ENCODE data around the gene SRRM4.
"Not testable (repeated sequence)": the region's sequence is repeated elsewhere in the genome, so short reads cannot be mapped to it uniquely, and the experiment has no call there.

The SRRM4 gene, protein sequence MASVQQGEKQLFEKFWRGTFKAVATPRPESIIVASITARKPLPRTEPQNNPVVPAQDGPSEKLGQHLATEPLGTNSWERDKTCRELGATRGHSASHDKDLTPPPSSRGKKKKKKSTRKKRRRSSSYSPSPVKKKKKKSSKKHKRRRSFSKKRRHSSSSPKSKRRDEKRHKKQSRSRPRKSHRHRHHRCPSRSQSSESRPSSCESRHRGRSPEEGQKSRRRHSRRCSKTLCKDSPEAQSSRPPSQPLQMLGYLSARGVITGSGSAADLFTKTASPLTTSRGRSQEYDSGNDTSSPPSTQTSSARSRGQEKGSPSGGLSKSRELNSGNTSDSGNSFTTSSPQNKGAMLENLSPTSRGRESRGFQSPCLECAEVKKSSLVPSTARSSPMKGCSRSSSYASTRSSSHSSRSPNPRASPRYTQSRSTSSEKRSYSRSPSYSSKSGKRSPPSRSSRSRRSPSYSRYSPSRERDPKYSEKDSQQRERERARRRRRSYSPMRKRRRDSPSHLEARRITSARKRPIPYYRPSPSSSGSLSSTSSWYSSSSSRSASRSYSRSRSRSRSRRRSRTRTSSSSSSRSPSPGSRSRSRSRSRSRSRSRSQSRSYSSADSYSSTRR

DNA sequence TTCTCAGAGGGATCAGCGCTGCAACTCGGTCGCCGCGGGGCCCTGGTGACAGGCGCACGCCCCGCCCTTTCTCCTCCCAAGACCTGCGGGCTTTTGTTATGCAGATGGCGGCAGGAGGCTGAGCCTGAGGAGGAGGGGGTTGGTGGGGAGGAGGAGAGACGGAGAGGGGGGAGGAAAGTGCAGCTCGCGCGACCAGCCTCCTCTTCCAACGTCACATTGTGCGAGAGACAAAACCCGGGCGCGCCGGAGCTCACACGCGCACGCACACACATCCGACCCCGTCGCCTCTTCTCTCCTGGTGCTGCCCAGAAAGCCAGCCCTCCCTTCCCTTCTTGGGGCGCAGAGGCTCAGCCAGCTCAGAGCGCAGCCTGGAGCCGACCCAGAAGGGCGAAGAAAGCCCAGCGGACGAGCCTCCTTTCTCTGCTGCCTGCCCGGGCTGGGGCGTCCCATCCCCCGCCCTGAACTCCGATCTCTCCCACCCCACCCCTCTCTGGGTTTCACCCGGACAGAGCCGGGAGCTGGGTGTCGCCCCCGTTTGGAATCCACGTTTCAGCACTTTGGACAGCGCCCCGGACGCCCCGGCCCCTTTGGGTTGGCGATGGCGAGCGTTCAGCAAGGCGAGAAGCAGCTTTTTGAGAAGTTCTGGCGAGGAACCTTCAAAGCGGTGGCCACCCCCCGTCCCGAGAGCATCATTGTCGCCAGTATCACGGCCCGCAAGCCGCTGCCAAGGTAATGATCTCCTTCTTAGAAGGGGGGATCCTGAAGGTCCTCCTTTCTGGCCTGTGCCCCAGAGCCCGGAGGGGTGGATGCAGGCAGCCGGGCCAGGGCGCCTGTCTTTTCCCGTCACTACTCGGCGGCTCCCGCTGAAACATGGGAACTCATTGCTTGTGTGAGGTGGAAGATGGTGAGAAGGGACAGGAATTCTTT is at the start of gene SRRM4:
SRRM4 (plus strand) TSS at position 257 of the 927 bp plus-strand sequence; CDS start at position 599, 342 bp downstream.
- no peak for DNase-seq

DNA sequence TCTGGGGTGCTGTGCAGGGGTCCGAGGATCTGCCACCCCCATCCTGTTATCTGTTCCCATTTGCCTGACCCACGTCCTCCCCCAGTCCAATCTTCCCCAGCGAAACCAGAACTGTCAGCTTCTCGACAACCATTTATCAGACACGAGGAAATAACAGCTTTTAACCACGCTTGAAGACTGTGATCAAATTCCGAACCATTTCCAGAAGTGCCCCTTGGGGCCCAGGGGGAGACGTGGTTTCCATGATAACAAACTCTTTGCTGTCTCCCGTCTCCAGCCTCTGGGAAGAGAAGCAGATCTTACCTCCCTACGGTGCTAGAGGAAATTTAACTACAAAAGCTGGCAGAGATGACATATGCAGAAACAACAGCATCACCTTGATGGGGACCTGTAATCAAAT is 35.1 kb upstream of the SRRM4 start:
- no peak for DNase-seq

DNA sequence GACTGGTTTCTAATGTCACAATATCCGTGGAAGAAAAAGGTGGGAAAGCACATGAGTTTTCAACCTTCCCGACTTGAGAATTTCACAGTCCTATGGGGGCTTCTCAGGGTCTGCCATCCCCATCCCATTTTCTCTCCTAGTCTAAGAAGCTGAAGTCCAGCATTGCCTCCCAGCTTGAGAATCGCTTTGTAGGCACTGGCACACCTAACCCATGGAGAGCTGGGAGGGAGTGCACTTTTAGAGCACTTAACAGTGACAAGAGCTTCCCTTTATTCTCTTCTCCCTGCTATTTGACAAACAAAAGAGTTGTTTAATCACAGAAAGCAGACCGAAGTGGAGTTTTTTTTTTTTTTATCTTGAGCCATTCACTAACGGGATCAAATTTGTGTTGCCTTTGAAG is 22.8 kb upstream of the SRRM4 start:
- no peak for DNase-seq

- DNase-seq = no peak
Observed at GRCh38 chr12:118959348-118959747, 22.0 kb upstream of the SRRM4 start.

GRCh38 chr12:118959985-118960560 is 21.3 kb upstream of the SRRM4 start:
- no peak for DNase-seq

DNA sequence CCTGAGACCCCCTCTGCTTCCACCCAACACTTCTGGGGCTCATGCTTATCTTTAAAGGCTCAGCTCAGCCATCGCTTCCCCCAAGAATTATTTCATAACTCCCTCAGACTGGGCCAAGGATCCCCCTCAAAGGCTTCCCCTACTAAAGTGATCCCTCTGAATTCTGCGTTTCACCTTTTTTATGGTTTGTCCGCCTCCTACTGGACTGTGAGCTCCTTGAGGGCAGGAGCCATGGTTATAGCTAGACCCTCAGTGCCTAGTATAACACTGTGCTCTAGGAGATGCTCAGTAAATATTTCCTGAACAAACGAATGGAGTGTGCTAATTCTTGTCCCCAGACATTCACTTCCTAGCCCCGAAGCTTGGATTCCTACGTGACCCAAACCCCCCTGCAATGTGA is 20.5 kb upstream of the SRRM4 start:
- no peak for DNase-seq

DNA sequence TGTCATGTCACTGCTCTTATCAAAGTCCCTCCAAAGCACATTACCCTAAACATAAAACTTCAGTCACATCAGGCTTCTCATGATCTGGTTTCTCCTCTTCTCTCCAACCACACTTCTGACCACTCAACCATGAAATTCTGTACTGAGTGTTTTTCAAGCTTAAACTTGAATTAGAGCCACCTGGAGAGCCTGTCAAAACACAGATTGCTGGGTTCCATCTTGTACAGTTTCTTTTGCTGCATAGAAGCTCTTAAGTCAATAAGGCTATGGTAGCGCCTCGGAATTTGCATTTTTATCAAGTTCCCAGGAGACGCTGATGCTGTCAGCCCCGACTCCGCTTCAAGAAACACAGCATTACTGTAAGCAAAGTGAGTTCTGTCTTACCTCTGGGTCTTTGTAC is 16.4 kb upstream of the SRRM4 start:
- no peak for DNase-seq

DNA sequence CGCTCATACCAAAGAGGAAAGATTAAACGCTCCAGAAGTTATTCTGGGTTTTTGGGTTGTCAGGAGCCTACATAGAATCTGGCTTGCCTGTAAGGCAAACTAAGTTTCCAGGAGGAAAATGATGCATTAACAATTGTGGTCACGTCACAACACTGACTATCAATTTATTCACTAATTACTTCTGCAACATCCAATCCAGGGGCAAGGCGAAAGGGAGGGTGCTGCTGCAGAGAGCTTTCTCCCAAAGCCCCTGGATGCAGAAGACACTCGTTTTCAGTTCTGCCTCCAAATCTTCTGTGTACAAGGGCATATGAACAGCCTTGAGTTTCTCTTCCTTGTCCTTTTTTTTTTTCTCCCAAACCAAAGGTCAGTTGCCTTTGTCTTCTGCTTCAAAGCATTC is 10.5 kb upstream of the SRRM4 start:
- DNase-seq = no peak

- DNase-seq = no peak
Observed at GRCh38 chr12:118972982-118973381, 8.4 kb upstream of the SRRM4 start.

DNA sequence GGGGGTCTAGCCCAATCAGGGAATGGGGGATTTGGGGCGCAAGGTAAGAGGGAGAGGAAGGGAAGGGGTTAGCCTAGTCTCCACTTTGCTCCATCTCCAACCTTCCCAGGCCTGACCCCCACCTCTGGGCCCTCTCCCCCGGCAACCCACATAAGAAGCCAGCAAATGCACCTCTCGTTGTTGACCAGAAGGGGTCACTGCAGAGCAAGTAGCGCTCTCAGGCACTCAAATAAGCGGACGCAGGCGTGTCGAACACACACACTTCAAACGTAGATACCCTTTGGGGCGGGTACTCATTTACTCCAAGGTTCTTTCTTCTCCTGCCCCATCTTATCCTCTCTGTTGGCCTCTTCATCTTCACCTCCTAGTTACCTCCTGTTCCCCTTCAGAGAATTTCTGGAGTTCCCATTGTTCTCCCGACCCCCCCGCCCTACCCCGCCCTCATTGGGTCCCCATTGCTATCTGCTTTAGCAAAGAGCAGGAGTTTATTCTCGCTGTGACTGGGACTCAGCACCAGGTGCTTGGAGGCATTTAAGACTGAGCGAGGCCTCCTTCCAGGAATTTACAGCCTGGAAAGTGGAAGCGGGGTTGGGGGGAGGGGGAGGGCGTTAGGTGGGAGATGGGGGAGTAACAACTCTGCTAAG is 1.5 kb upstream of the SRRM4 start:
- DNase-seq = peak; percentile 7

DNA sequence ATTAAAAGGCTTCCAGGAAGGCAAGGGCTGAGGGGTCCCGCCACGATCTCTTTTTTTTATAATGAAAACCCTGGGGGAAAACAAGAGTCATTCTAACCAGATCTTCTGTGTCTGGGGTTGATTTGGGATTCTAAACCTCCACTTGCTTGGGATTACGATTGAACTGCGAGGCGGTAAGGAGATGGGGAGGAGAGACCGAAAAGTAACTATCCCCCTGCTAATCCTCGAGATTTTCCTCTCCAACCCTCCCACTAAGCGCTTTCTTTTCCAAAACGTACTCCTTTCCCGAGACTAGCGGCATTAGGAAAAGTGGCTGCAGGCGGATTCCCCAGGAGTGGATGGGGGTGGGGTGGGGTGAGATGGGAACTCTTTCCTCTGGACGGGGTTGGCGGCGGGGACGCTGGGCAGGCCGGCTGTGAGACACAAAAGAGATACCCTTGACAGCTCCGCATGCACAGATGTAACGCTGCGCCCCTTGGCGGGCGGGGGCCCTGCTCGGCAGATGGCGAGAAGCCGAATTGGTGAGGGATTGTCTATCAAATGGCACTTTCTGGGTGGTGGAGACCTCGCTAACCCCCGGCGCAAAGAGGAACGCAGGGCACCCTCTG is 830 bp upstream of the SRRM4 start:
- DNase-seq = no peak

GRCh38 chr12:118982302-118982701 is 961 bp downstream of the SRRM4 start:
- DNase-seq = no peak

DNA sequence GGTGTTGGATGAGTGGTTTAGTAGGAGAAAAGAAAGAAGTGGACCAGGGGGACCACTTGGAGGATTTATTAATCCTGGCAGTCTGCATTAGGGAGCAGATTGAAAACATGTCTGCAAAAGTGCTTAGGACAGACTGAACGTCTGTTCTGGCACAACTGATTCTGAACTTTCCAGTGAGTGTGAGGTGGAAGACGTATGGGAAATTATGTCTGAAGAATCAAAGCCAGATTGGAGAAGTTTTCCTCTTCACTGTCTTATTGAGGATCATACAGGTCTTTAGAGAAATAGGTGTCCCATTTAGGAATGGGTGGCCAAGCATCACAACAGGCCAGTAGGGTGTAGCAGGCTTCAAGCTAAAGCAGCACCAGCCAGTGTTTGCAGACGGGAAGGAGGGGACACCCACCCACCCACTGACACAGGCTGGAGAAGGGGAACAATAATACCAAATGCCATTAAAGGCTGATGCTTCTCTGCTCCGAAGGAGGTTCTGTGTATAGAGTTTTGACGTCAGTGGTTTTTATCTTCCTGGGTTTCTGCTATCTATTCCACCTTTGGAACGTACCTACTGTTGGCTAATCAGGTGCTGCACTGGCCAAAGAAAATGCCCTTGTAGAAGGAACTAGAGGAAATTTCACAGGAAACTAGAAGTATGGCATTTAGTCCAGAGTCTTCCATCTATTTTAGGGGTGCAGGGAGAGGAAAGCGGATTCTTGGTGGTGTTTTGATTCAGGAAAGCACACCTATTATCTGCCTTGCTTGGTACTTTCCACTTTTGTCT is 1.8 kb downstream of the SRRM4 start:
- DNase-seq = no peak

DNA sequence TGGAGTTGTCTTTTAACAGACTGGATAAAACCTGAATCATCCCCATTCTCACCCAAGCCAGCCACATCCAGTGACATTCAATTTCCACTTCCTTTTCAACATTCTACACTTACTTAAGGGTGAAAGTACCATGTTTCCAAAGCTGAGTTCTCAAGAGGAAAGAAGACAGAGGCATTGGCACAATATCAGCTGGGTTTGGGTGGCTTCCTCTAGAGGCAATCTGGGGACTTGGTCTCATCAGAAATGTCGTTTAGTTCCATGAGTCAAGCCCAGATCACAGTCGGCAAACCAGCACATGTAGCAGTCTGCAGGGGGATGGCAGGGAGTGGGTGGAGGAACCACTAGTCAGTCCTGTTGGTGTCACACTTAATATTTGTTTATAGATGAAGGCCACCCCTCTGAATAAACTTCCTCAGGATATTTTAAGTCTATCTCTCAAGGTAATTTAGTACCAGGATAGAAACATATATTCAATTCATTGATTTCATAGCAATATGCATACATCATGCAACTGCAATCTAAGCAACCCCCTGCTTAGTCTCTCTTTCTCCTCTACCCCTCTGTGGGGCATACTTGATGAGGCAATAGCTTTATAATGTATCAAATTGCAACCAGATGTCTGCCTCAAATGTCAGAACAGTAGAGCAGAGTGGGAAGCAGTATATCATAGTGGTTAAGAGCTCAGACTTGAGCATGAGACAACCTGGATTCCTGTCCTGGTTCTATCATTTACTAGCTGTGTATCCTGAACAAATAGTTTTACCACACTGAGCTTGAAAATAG is 3.0 kb downstream of the SRRM4 start:
- DNase-seq = no peak

GRCh38 chr12:118986050-118986449 is 4.7 kb downstream of the SRRM4 start:
- DNase-seq = no peak

- DNase-seq = no peak
Observed at GRCh38 chr12:118999107-118999506, 17.8 kb downstream of the SRRM4 start.

DNA sequence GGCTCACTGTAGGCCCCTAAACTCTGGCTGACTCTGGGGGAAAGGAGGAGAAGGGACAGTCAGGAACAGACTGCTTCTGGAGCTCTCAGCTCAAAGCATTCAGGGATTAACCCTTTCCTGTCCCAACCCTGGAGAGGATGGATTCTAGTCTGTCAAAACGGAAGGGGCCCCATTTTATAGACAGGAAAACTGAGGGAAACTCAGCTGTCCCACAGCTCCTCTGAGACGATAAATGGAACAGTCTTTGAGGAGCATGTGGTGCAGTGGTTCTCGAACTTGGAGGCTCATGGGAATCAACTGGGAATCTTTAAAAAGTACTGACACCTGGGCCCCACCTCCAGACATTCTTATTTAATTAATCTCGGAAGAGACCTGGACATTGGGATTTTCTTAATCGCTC is 23.7 kb downstream of the SRRM4 start:
- no peak for DNase-seq

DNA sequence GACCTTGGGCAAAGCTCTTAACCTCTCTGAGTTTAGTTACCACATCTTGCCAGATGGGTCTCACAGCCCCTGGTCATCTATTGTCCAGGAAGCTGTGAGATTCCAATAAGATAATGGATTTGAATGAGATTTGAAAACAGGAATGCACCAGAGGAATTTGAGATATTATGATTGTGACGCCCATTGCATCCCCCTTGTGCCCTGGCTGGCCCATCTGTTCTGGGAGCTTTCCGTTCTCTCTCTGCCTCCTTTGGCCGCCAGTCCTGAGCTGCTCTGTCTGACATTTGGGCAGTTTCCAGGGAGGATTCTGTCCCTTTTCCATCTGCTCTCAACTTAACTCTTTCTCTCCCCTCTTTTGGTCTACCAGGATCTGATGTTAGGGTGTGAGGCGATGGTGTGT is 24.6 kb downstream of the SRRM4 start:
- no peak for DNase-seq

GRCh38 chr12:119006746-119007145 is 25.4 kb downstream of the SRRM4 start:
- DNase-seq = no peak

DNA sequence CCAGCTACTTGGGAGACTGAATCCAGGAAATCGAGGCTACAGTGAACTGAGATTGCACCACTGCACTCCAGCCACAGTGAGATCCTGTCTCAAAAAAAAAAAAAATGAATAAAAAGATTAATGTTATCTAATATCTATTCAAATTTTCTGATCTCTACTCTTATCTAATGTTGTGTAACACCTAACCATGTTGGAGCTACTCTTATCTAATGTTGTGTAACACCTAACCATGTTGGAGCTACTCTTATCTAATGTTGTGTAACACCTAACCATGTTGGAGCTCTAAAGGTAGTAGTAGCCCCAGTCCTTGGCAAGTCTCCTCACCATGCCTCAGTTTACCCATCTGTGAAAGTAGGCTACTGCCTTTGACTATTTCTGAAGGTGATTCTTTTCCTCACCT is 26.9 kb downstream of the SRRM4 start:
- DNase-seq = not testable (repeated sequence)
